Activated T-cell treated with anti-CD3 and anti-CD28 coated beads for 24 hours (primary cell): ENCODE measurements around the gene OR5H14.

Source experiments
- DNase-seq: peaks from one replicate; pipeline ENCODE4 v3.0.0-alpha.2; 2020; ENCODE audit warnings: low read depth

OR5H14 gene

DNA sequence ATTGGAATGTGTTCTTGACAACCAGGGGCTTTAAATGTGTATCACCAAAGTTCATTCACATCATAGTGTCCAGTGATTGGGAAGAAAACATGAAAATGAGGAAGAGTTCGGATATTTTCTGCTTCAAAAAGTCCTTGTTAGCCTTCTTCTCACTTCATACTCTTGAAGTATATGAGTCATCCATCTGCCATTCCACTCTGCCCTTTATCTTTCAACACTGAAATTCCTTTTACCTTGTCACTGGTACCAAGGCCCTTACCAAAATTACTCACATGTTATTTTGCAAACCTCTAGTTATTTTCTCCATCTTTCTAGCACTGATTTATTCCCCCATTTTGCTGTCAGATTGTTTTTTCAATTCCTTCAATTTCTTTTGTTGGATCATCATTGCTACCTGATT, 51.7 kb downstream of the OR5H14 start:
- DNase-seq: no peak
